ENCODE data around the gene MYO10.

DNA sequence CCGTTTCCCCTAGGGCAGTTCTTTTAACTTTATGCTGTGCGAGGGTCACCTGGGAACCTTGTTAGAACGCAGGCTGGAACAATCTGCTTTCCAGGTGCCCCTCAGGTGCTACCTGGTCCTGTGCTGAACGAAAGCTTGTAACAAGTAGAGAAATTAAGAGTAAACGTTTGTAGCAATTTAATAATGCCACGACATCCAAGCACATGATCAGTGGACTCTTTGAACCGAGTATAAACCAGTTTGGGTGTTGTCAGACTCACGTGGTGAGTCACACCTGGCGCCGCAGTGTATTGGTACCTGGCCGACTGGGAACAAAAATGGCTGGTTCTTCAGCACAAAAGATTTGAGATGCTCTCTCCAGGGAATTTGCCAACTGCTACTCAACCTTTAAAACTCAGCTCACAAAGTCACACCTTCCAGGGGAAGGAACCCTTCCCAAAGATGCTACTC is 926 bp upstream of the MYO10 start:
- TF ChIP-seq, protein P1, sequence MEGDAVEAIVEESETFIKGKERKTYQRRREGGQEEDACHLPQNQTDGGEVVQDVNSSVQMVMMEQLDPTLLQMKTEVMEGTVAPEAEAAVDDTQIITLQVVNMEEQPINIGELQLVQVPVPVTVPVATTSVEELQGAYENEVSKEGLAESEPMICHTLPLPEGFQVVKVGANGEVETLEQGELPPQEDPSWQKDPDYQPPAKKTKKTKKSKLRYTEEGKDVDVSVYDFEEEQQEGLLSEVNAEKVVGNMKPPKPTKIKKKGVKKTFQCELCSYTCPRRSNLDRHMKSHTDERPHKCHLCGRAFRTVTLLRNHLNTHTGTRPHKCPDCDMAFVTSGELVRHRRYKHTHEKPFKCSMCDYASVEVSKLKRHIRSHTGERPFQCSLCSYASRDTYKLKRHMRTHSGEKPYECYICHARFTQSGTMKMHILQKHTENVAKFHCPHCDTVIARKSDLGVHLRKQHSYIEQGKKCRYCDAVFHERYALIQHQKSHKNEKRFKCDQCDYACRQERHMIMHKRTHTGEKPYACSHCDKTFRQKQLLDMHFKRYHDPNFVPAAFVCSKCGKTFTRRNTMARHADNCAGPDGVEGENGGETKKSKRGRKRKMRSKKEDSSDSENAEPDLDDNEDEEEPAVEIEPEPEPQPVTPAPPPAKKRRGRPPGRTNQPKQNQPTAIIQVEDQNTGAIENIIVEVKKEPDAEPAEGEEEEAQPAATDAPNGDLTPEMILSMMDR (IDR thresholded peaks at IDR 0.05), result no peak
- TF ChIP-seq POLR2A (IDR thresholded peaks at IDR 0.05), result no peak

Measured in tibial nerve (tissue), 3 donors.